ENCODE results near the gene TMEM184A. TPM values are rescaled to one million over a fixed set of nuclear protein-coding genes. Genes with fewer than 3 reads are reported as not detected.

The TMEM184A gene
- total RNA-seq, 1 experiment from 2014 or later: 1.7 TPM

- DNase-seq (ENCODE audit: low read depth): no peak
Measured at GRCh38 chr7:1501487-1502270, 54.3 kb downstream of the TMEM184A start.

- DNase-seq (ENCODE audit: low read depth): no peak
Measured at GRCh38 chr7:1500064-1500807, 55.8 kb downstream of the TMEM184A start.

GRCh38 chr7:1499367-1500029 is 56.5 kb downstream of the TMEM184A start:
- no peak for DNase-seq (ENCODE audit: low read depth)

- no peak for DNase-seq (ENCODE audit: low read depth)
Measured at GRCh38 chr7:1498370-1499305, 57.4 kb downstream of the TMEM184A start.

GRCh38 chr7:1497293-1497927 is 58.6 kb downstream of the TMEM184A start:
- DNase-seq (ENCODE audit: low read depth): no peak

- no peak for DNase-seq (ENCODE audit: low read depth)
Measured at GRCh38 chr7:1496531-1497292, 59.3 kb downstream of the TMEM184A start.

GRCh38 chr7:1495564-1496242 is 60.3 kb downstream of the TMEM184A start:
- no peak for DNase-seq (ENCODE audit: low read depth)

- DNase-seq (ENCODE audit: low read depth): no peak
Measured at GRCh38 chr7:1494866-1495563, 61.0 kb downstream of the TMEM184A start.

GRCh38 chr7:1494447-1494846 is 61.6 kb downstream of the TMEM184A start:
- DNase-seq (ENCODE audit: low read depth): no peak

- no peak for DNase-seq (ENCODE audit: low read depth)
Measured at GRCh38 chr7:1493571-1493970, 62.4 kb downstream of the TMEM184A start.

- no peak for DNase-seq (ENCODE audit: low read depth)
Measured at GRCh38 chr7:1493129-1493528, 62.9 kb downstream of the TMEM184A start.

- DNase-seq (ENCODE audit: low read depth): no peak
Measured at GRCh38 chr7:1492640-1493039, 63.4 kb downstream of the TMEM184A start.

Other genes with a start within 250 kb of the TMEM184A start
- gene MICALL2, start 96.7 kb downstream of the TMEM184A start, total RNA-seq (2014; rRNA removed; shearing (Covaris generic)): 15.1 and 19.0 TPM in 2 replicates
- 42.9 and 61.6 TPM in 2 replicates for gene INTS1, start 51.8 kb downstream of the TMEM184A start, total RNA-seq (2014; rRNA removed; shearing (Covaris generic))
- gene MAFK, start 25.5 kb downstream of the TMEM184A start, total RNA-seq (2014; rRNA removed; shearing (Covaris generic)): 19.8 and 25.8 TPM in 2 replicates
- 107 and 130 TPM in 2 replicates for gene PSMG3, start 13.8 kb upstream of the TMEM184A start, total RNA-seq (2014; rRNA removed; shearing (Covaris generic))
- gene ELFN1, start 114.1 kb upstream of the TMEM184A start, total RNA-seq (2014; rRNA removed; shearing (Covaris generic)): 0.15 and 1.1 TPM in 2 replicates

Measured in Daoy (cell line).